GM12891 (cell line): ENCODE results near the gene MALAT1.

Source experiments
- POLR2A ChIP-seq: IDR thresholded peaks from 2 replicates; pipeline ENCODE4 v1.6.1; 2011; ENCODE audit warnings: low read depth, low read length, control low read depth
- POLR2AphosphoS5 ChIP-seq: IDR thresholded peaks from 2 replicates; pipeline ENCODE4 v1.6.1; 2011; ENCODE audit warnings: low read depth, low read length, control low read depth

- TF ChIP-seq POLR2A (no peak), POLR2AphosphoS5 (no peak)
Measured at GRCh38 chr11:65525546-65526480, 27.0 kb downstream of the MALAT1 start.
